NCI-H748 treated with DMSO at 0.1 percent for 48 hours (cell line): ENCODE measurements around the gene AS3MT.
"Not testable (repeated sequence)": the region's sequence is repeated elsewhere in the genome, so short reads cannot be mapped to it uniquely, and the experiment has no call there.

Experiments
- DNase-seq: peaks from one replicate; lab custom pipeline; 2025; lab: John Stamatoyannopoulos, UW

Gene AS3MT, protein sequence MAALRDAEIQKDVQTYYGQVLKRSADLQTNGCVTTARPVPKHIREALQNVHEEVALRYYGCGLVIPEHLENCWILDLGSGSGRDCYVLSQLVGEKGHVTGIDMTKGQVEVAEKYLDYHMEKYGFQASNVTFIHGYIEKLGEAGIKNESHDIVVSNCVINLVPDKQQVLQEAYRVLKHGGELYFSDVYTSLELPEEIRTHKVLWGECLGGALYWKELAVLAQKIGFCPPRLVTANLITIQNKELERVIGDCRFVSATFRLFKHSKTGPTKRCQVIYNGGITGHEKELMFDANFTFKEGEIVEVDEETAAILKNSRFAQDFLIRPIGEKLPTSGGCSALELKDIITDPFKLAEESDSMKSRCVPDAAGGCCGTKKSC

DNA sequence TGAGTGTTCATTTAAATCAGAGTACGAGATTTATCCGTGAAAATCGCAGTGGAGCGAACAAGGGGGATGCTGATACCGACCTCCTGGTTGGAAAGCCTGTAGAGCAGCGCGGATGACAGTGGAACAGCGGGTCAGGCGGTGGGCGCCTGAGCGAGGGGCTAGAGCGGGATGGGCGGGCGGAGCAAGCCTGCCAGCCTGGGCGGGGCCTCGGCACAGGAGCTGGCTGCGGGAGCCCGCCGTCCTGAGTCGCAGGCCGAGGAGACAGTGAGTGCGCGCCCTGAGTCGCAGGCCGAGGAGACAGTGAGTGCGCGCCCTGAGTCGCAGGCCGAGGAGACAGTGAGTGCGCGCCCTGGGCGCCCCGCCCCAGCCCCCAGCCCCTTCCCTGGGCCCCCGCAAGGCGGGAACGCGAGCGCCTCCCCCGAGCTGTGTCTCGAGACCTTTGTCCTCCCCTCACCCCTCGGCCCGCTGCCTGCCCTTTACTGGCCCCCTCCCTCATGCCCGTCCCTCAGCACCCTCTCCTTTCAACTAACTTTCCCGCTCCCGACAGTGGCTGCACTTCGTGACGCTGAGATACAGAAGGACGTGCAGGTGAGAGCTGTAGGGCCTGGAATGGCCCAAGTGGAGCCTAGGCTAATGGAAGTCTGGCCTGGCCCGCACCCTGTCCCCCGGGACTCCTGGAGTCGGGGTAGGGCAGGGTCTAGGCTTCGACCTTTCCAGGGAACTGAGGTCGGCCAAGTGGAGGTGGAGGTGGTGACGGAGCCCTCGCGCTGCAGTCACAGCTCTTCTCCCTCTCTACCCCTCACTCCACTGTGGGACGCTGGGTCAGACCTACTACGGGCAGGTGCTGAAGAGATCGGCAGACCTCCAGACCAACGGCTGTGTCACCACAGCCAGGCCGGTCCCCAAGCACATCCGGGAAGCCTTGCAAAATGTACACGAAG lies at the start of gene AS3MT:
TSS of gene AS3MT (plus strand) at position 213 of the 941 bp plus-strand sequence. CDS start at position 336, 123 bp downstream.
- DNase-seq: peak; percentile 14

DNA sequence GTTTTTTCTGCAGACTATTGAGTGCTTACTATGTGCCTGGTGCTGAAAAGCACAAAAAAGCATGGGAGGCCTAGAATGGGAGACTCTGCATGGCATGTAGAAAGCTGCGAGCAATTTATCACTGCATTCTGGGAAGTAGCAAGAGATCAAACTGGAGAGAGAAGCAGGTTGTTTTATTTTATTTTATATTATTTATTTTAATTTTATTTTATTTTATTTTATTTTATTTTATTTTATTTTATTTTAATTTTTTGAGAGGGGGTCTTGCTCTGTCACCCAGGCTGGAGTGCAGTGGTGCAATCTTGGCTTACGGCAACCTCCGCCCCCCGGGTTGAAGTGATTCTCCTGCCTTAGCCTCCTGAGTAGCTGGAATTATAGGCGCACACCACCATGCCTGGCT lies 49.3 kb upstream of the AS3MT start:
- not testable (repeated sequence) for DNase-seq

DNA sequence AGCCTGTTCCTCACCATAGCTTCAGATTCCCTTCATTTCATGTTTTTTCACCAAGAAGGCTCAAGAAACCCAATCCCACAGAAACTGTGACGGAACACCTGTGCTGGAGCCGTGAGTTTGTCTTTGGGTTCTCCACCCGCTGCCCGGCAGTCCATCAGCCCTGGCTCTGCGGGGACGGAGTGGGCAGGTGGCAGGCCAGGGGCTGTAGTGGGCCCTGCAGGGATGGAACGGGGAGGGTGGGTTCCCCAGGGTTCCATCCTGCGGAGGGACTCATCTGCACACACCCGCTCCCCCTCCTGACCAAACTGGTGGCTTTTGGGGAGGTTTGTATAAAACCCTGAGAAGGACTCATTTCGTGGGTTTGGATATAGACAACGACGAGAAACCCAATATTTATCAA lies 47.0 kb upstream of the AS3MT start:
- DNase-seq: no peak

DNA sequence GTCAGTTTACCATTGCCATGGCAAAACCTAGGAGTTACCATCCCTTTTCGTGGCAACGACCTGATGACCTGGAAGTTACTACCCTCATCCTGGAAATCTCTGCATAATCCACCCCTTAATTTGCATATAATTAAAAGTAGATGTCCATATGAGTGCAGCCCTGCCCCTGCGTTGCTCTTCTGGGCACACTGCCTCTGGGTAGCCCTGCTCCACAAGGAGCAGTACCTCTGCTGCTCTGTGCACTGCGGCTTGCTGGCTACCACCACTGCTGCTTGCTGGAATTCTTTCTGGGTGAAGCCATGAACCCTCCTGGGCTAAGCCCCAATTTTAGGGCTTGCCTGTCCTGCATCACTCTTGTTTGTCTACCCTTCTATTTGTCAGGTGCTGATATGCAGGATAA lies 44.6 kb upstream of the AS3MT start:
- no peak for DNase-seq

DNA sequence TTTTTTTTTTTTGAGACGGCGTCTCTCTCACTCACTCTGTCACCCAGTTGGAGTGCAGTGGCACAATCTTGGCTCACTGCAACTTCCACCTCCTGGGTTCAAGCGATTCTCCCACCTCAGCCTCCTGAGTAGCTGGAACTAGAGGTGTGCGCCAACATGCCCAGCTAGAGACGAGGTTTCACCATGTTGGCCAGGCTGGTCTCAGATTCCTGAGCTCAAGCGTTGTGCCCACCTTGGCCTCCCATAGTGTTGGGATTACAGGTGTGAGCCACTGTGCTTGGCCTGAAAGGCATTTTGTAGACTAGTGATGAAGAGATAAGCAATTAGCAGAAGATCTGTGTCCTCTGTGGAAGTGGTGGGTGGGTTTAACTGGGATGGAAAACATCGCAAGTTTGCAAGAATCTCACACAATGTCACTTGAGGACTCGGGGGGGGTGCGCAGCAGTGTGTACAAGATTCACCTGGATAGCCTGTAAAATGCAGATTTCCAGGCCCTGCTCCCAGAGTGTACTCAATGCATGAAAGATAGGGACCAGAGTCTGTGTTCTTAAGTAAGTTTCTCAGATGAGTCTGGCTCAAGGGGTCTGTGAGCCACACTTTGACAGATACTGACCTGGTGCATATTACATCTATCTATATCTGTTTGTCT lies 43.0 kb upstream of the AS3MT start:
- no peak for DNase-seq

DNA sequence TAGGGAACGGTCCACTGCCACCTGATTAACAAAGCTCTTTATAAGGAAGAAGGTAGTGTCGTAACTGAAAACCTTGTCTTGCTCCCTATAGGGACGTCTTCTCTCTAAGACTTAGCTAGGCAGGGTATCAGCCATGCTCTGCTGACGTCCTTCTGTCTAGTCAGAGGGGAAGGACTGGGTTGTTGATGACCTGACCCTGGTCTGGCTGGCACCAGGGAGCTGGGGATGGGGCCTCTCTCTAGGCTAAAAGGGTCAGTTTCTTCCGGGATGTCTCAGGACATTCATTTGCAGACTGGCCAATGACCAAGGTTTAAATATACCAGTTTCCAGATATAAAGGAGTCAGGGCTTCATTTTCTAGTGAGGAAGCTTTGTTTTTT lies 41.7 kb upstream of the AS3MT start:
- no peak for DNase-seq

DNA sequence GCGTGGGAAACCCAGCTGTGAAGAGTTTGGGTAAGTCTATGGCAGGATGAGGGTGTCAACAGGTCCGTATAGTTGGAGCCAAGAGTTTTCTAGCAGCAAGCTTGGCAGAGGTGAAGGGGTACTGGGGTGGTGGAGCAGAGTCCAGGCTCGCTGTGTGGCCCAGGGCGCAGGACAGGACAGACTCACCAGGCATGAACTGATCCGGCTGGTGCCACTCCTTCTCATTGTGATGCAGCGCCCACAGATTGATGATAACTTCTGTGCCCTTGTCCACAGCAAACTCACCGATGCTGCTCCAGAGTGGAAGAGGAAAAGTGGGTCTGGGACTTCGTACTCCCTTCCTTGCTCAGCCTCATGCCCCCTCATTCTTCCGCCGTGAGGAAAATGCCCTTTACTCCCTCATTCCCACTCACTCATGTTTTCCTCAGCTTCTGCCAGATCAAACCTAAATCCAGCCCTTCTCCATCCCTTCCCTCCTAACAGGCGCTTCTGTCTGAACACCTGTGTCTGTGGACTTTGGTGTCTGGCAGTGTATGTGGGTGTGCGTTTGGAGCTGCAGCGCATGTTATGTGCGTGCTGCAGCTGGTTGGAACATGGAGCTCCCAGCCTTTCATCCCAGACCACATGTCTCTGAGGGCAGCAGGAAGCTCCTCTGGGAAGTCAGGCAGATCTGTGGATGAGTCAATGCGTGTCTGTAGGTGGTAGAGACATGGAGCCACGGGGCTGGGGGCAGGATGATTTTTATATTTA lies 37.8 kb upstream of the AS3MT start:
- DNase-seq: no peak

DNA sequence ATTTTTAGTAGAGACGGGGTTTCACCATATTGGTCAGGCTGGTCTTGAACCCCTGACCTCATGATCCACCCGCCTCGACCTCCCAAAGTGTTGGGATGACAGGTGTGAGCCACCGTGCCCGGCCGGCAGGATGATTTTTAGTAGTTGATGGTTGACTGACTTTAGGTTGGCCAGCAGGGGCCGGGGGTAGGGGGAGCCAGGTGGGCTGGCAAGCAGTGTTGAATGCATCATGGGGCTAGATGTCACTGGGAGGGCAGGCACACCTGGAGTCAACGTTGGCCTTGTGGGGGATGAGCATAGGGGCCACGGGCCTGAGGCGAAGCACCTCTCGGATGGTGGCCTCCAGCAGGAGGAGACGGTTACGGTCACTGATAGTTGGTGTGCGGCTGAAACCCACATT lies 37.0 kb upstream of the AS3MT start:
- no peak for DNase-seq

DNA sequence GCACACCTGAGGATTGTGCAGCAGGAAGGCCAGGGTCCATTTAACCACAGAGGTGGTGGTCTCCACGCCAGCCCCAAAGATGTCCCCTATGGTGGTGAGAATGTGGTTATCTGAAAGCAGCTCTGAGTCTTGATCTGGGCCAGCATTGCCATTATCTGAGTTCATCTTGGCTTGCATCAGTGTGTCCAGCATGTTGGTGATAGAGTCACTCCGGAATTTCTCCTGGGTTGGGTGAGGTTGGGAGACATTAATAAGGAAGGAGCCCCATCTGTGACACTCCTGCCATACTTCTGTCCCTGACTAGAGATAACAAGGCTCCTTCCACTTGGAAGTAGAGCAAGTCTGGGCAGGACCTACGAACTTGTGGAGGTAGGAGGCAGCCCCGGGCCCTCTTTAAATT lies 36.3 kb upstream of the AS3MT start:
- DNase-seq: no peak

DNA sequence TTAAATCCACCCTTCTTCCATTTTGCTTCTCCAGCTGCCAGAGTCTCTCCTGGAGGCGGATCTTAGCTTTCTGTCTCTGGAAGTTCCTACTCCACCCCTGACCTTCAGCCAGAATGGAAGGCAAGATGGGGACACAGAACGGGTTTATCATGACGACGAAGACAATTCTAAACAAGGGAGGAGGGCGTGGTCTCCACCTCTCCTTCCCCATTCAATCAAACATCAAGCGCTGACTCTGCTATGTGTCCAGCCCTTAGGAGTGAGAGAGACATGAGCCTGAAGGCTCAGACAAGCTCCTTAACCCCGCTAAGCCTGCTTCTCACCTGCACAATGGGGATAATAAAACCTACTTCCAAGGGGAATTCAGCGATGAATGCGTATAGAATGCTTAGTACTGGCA lies 35.1 kb upstream of the AS3MT start:
- DNase-seq: no peak

DNA sequence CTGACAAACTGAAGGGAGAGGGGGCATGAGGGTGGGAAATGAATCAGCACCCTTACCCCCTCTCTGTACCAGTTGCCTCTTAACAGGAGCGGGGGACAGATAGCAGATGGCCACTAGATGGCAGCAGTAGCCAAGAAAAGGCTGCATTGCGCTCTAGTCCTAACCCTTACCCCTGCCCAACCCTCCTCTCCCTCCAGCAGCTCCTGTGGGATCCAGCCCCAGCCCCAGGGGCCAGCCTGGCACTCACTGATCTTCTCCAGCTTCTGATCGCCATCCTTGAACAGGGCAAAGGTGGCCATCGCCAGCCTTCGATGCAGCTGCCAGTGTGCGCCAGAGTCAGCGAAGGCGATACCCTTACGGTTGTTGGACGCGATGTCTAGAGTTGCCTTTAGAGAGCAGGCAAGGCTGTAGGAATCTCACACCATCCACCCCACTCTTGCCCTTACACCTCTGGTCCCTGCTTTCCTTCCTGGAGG lies 34.2 kb upstream of the AS3MT start:
- DNase-seq: peak; percentile 53

DNA sequence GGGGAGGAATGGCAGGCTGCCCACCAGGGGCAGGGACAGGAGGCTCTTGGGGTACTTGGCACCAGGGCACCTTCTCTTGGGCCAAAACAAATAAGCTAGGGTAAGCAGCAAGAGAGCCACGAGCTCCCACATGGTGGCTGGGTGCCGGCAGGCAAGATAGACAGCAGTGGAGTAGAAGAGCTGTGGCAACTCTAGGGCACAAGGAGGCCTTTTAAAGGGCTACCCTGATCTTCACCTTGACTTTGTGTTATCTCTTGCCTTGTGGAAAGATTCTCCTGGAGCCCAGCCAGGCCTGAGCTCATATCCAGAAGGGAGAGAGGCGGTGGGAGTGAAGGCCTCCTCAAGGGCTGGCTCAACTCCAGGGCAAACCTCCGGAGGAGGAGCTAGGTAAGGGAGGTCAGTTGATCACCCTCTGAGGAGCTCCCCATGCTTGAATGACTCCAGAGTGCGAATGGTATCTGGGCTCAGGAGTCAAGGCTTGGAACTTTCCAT lies 32.0 kb upstream of the AS3MT start, which contains the start of gene CYP17A1:
TSS of gene CYP17A1 (minus strand) at position 184 of the 492 bp plus-strand sequence. CDS start at position 132, 52 bp downstream.
- DNase-seq: no peak

DNA sequence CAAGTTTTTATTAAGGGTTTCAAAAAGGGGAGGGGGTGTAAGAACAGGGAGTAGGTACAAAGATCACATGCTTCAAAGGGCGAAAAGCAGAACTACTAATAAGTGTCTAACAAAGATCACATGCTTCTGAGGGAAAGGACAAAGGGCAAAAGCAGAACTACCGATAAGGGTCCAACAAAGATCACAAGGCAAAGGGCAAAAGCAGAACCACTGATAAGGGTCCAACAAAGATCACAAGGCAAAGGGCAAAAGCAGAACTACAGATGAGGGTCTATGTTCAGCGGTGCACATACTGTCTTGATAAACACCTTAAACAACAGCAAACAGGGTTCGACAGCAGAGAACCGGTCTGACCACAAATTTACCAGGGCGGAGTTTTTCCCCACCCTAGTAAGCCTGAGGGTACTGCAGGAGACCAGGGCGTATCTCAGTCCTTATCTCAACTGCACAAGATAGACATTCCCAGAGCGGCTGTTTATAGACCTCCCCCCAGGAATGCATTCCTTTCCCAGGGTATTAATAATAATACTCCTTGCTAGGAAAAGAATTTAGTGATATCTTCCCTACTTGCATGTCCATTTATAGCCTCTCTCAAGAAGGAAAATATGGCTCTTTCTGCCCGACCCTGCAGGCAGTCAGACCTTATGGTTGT lies 30.9 kb upstream of the AS3MT start:
- not testable (repeated sequence) for DNase-seq

DNA sequence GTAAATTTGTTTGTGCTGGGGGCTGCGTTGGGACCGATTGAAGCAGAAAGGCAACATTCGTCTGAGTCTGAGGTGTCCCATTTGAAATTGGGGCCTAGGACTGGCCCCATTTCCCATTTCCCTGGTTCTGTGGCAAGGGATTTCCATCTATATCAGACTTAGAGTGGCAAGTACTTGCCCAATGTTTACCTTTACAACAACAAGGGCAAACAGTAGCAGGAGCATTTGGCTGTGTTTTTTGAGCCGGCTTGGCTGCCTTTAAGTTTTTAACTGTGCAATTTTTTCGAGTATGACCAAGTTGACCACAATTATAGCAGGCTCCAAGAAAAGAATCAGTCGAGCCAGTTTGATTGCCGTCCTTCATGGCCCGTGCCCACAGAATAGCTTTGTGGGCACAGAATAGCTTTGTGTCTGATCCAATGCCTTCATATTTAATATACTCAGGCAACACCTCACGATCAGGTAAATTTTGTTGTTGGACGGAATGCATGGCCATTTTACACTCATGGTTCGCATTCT lies 27.4 kb upstream of the AS3MT start:
- DNase-seq: no peak

DNA sequence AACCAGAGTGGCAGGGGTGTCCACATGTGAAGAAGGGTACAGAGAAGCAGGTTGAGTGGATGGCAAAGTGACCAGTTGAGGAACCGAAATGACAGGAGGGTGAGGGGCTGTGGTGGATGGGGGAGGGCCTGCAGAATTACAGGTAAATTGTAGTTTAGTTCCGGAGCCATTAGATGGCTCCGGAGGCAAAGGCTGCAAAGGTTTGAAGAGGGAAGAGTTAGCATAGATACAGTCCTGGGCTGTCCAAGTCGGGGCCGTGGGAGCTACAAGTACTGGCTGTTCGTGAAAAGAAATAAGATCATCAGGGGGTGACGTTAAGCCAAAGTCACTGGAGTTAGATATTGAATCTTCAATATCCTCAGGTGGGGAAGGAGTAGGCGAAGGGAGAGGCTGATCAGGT lies 26.1 kb upstream of the AS3MT start:
- DNase-seq: not testable (repeated sequence)

DNA sequence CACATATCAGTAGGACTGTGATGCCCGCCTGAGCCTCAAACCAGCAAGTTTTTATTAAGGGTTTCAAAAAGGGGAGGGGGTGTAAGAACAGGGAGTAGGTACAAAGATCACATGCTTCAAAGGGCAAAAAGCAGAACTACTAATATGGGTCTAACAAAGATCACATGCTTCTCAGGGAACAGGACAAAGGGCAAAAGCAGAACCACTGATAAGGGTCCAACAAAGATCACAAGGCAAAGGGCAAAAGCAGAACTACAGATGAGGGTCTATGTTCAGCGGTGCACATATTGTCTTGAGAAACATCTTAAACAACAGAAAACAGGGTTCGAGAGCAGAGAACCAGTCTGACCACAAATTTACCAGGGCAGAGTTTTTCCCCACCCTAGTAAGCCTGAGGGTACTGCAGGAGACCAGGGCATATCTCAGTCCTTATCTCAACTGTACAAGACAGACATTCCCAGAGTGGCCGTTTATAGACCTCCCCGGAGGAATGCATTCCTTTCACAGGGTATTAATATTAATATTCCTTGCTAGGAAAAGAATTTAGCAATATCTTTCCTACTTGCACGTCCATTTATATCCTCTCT lies 25.0 kb upstream of the AS3MT start:
- not testable (repeated sequence) for DNase-seq

DNA sequence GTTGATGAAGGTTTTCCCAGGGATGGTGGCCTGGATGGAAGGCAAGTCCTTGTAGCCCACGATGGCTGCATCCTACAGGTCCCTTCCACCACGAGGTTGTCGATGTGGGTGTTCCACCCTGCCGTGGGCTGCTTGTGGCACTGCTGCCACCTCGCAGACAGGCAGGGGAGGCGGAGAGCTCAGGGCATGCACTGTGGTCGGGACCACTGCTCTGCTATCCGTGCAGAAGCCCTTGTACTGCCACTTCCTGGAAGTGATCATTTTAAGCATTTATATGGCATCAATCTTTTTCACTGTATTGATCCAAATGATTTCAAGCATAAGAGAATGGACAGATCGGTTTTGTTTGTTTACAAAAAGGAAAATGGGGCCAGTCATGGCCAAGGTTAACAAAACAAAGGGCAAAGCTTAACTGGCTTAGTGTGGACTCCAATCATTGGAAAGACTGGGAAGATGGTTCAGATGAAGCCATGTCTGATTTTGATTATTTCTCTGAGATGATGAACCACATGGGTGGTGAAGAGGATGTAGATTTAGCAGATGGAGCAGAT lies 23.8 kb upstream of the AS3MT start:
- DNase-seq: no peak

DNA sequence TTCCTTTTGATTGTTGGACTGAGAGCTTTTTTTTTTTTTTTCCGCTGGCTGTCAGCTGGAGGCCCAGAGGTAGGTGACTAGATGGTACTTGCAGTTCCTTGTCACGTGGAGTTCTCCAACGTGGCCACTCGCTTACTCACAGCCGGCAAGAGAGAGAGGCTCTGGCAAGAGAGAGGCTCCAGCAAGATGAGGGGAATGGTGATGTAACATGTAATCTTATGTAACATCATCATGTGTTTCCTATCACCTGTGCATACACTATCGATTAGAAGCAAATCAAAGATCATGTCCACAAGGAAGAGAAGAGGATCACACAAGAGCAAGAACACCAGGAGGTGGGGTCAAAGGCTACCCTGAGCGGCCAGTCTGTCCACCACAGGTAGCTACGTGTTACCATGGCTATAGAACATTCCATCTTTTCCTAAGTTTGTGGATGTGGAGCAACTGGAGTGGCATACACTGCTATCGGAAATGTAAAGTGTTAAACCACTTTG lies 19.2 kb upstream of the AS3MT start:
- no peak for DNase-seq

DNA sequence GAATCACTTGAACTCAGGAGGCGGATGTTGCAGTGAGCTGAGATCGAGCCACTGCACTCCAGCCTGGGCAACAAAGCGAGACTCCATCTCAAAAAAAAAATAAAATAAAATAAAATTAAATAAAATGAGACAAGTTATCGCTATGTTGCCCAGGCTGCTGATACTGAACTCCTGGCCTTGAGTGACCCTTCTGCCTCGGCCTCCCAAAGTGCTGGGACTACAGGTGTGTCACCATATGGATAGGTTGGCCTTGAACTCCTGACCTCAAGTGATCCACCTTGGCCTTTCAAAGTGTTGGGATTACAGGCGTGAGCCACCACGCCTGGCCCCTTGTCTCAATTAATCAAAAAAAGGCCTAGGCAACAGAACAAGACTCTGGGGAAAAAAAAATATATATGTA lies 16.0 kb upstream of the AS3MT start:
- not testable (repeated sequence) for DNase-seq
